ENCODE measurements around the gene ANO2.

Gene ANO2

GRCh38 chr12:5758347-5758746 is 186.7 kb downstream of the ANO2 start:
- DNase-seq = no peak
- intact Hi-C loops (cut with DNase I) = no loop called here

GRCh38 chr12:5756338-5756842 is 188.7 kb downstream of the ANO2 start:
- intact Hi-C loops (cut with DNase I) = no loop called here
- no peak for DNase-seq

- DNase-seq = no peak
- intact Hi-C loops (cut with DNase I) = no loop called here
Observed at GRCh38 chr12:5748027-5748426, 197.0 kb downstream of the ANO2 start.

GRCh38 chr12:5746917-5747316 is 198.1 kb downstream of the ANO2 start:
- intact Hi-C loops (cut with DNase I) = no loop called here
- no peak for DNase-seq

- intact Hi-C loops (cut with DNase I) = no loop called here
- DNase-seq = no peak
Observed at GRCh38 chr12:5746036-5746908, 198.8 kb downstream of the ANO2 start.

GRCh38 chr12:5745251-5745888 is 199.7 kb downstream of the ANO2 start:
- peak; percentile 16 to 89 (median 74) for DNase-seq
- intact Hi-C loops (cut with DNase I) = no loop called here

- intact Hi-C loops (cut with DNase I) = no loop called here
- no peak for DNase-seq
Observed at GRCh38 chr12:5742258-5742657, 202.8 kb downstream of the ANO2 start.

GRCh38 chr12:5739917-5740316 is 205.1 kb downstream of the ANO2 start:
- peak in 2 of 42 donors; percentile 6 to 8 for DNase-seq
- intact Hi-C loops (cut with DNase I) = no loop called here

GRCh38 chr12:5737778-5738177 is 207.3 kb downstream of the ANO2 start:
- peak in 1 of 42 donors; percentile 20 for DNase-seq
- intact Hi-C loops (cut with DNase I) = no loop called here

- peak in 1 of 42 donors; percentile 8 for DNase-seq
Observed at GRCh38 chr12:5736527-5736926, 208.5 kb downstream of the ANO2 start.

GRCh38 chr12:5736016-5736415 is 209.0 kb downstream of the ANO2 start:
- intact Hi-C loops (cut with DNase I) = no loop called here
- DNase-seq = peak in 1 of 42 donors; percentile 19

More at GRCh38 chr12:5736527-5736926, 208.5 kb downstream of the ANO2 start:
- intact Hi-C loops (cut with DNase I) = no loop called here

GRCh38 chr12:5733916-5734315 is 211.1 kb downstream of the ANO2 start:
- intact Hi-C loops (cut with DNase I) = no loop called here

GRCh38 chr12:5733136-5733755 is 211.8 kb downstream of the ANO2 start:
- peak in 1 of 42 donors; percentile 22 for DNase-seq
- intact Hi-C loops (cut with DNase I) = no loop called here

More at GRCh38 chr12:5733916-5734315, 211.1 kb downstream of the ANO2 start:
- DNase-seq = no peak

- peak in 1 of 42 donors; percentile 25 for DNase-seq
- intact Hi-C loops (cut with DNase I) = no loop called here
Observed at GRCh38 chr12:5730962-5731361, 214.1 kb downstream of the ANO2 start.

- no peak for DNase-seq
Observed at GRCh38 chr12:5723711-5724252, 221.3 kb downstream of the ANO2 start.

GRCh38 chr12:5723071-5723470 is 222.0 kb downstream of the ANO2 start:
- no peak for DNase-seq
- intact Hi-C loops (cut with DNase I) = no loop called here

More at GRCh38 chr12:5723711-5724252, 221.3 kb downstream of the ANO2 start:
- intact Hi-C loops (cut with DNase I) = no loop called here

GRCh38 chr12:5720381-5721005 is 224.6 kb downstream of the ANO2 start:
- intact Hi-C loops (cut with DNase I) = no loop called here

GRCh38 chr12:5718680-5719079 is 226.4 kb downstream of the ANO2 start:
- intact Hi-C loops (cut with DNase I) = no loop called here
- DNase-seq = peak in 6 of 42 donors; percentile 12 to 36 (median 21)

More at GRCh38 chr12:5720381-5721005, 224.6 kb downstream of the ANO2 start:
- peak in 1 of 42 donors; percentile 17 for DNase-seq

- intact Hi-C loops (cut with DNase I) = no loop called here
- DNase-seq = no peak
Observed at GRCh38 chr12:5718073-5718472, 227.0 kb downstream of the ANO2 start.
